Stimulated activated CD4-positive, alpha-beta T cell treated with anti-CD3 and anti-CD28 coated beads, Interleukin-12 subunit alpha, Interleukin-12 subunit beta, amount 100 ng/mL, for 24 hours (primary cell): ENCODE measurements around the gene NINJ2.

Experiments
- DNase-seq, 2 experiments: peaks; one replicate each; pipeline ENCODE4 v3.0.0-alpha.2; 2020; ENCODE audit warnings: low read depth in 2 of 2

NINJ2 gene

GRCh38 chr12:673849-674248 is 10.6 kb upstream of the NINJ2 start:
- no peak for DNase-seq

- no peak for DNase-seq
These were observed 6.3 kb upstream of the NINJ2 start for GRCh38 chr12:669576-669945.

DNA sequence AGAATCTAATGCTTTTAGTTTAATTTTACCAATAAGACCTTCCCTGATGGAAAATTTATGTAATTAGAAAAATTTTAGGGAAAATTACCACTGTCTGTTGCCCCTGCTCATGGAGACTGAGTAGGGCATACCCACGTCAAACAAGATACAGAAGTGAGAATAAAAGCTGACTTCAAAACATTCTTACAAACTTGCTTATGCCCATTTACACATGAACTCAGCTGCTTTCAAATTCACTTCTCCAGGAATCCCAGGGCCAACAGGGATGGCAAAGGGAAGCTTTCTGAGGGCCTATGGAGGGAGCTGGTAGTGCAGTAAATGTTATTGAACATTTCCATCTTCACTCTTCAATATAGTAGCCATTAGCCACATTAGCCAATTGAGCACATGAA is 4.8 kb upstream of the NINJ2 start:
- DNase-seq: no peak

DNA sequence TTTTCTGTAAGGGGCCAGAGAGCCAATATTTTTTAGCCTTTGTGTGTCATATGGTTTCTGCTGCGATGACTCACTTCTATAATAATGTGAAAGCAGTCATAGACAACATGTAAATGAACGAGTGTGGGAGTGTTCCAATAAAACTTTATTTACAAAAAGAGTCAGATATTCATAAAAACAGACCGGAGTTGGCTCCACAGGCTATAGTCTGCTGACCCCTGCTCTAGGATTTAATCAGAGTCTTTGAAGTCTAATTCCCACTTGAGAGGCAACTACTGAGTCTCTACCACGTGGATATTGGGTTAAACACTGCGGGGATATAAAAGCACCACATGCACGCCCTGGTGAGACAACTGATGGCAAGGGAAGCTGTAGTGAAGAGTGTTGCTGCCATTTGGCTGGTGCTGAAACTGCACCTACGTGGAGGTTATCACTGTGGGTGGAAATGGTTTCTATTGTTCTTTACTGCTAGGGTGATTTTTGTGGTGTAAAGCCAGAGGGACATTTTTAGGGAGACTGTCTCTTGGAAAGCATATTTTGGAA is 3.6 kb upstream of the NINJ2 start:
- DNase-seq: peak in 1 of 2 experiments; percentile 17

DNA sequence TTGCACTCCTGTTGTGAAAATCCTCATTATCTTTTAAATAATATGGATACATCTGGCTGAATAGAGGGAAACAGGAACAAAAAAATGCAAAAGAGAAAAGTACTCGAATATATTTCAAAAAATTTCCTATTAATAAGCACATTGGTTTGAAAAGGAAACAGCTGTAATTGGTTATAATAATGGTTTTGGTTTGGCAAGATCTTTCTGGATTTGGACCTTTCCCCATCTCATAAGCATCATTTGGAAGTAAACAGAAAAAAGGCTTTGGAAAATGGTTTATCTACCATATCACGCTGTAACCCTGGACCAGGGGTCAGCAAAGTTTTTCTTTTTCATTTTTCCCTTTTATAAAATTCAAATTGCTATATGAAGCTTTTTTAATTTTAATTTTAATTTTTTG is 2.8 kb upstream of the NINJ2 start:
- no peak for DNase-seq

- DNase-seq: no peak
These were observed 1.5 kb upstream of the NINJ2 start for GRCh38 chr12:664779-665092.

- DNase-seq: no peak
These were observed 982 bp upstream of the NINJ2 start for GRCh38 chr12:664075-664778.

DNA sequence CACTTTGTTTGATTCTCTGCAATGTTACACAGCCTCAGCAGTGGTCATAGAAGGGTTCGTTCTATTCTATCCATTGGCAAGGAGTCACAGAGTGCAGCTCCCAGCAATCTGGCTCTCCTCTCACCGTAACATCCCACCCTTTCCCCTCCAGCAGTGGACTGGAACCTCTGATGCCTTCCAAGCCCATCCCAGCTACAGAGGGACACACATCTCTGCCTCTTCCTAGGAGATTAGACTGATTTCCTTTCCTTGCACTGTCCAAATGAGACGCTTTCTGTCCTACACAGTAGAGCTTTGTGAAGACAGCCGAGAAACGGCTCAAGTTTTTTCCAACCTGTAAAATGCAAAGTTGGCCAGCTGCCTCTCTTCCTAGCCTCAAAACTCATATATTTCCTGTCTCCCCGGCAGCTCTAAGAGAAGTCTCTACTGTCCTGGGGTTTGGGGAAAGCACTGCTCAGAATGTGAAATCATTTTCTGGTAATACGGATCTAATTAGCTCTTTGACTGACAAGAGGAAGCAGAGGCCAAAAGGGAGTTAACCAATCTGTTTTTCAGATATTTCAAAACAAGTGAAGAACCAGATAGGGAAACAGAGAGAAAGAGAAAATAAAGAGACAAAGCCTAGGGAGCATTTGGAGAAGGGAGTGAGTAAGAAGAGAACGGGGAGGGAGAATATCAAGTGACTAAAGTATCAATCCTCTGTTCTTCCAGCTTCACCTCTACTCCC is 516 bp downstream of the NINJ2 start:
- DNase-seq: no peak

- DNase-seq: no peak
These were observed 1.3 kb downstream of the NINJ2 start for GRCh38 chr12:661720-662486.

GRCh38 chr12:659090-659683 is 4.1 kb downstream of the NINJ2 start:
- no peak for DNase-seq

GRCh38 chr12:650983-651382 is 12.3 kb downstream of the NINJ2 start:
- no peak for DNase-seq

GRCh38 chr12:647385-648085 is 15.7 kb downstream of the NINJ2 start:
- DNase-seq: no peak

- no peak for DNase-seq
These were observed 16.5 kb downstream of the NINJ2 start for GRCh38 chr12:646442-647384.

- no peak for DNase-seq
These were observed 17.6 kb downstream of the NINJ2 start for GRCh38 chr12:645563-646071.

DNA sequence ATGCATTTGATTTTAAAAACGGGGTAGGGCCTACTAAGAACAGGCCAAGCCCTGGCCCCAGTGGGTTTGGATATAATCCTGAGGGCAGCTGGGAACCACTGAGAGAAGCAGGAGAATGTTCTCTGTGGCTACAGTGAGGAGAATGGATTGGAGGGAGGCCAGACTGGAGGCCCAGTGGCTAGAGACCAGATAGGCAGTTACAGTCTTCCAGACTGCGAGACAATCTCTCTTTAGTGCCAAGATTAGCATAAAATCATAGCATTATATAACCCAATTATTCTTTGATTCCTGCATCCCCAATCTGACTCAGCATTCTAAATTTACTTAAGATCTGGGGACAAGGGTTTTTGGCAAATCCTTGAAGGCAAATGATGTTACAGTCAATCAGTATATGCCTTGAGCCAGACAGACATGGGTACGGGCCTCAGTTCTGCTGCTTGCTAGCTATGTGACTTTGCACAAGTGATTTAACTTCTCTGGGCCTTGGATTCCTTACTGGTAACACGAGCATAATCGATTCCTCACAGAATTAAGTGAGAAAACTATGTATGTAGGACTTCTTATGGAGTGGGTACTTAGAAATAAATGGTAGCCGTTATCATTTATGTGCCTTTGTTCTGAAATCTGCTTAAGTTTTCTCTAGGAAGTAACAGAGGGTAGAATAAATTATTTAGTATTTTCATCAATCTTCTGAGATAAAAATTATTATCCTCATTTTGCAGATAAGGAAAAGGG is 18.3 kb downstream of the NINJ2 start:
- DNase-seq: no peak

DNA sequence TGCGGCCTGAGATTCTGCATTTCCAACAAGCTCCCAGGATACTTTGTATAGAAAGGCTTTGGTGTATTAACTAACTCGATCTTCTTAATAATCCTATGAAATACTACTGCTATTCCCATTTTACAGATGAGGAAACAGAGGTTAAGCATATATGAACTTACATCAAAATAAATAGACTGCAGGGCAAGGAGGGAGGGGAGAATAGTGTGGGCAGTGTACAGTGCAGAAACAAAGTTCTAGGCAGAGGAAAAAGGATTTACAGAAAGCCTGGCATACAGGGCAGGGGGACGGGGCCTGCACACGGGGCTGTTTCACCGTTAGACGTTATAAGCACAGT is 19.0 kb downstream of the NINJ2 start:
- no peak for DNase-seq

DNA sequence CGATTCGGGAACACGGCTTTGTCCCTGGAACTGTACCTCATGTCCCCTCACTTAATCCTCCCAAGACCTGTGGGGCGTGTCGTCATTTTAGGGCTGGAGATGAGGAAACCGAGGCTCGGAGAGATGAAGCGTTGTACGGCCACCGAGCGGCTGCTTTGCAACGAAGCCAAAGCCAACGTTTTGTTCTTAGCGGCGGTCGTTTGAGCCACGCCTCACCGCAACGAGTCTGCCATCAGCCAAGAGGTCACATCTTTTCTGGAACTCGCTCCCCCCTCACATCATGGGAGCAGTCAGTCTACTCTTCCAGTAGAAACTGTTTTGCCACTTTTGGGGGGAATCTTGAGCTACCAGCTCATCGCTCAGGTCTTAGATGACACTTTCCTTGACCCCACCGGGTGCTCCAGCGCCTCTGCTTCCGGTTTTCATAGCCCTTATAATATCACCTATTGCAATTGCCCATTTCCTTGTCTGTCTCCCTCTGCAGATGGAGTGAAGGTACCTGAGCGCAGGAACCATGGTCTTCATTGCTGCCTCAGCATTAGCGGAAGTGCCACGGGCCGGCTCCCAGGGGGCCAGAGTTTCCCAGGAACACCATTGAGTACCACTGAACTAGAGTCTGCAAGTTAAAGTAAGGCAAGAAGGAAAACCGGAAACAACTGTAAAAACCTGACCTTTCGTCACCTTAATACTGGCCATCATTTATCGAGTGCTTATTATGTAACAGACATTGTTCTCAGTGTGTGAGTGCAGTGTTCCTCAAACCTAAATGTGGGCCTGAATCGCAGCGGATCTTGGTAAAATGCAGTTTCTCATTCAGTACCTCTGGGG is 19.6 kb downstream of the NINJ2 start:
- no peak for DNase-seq

DNA sequence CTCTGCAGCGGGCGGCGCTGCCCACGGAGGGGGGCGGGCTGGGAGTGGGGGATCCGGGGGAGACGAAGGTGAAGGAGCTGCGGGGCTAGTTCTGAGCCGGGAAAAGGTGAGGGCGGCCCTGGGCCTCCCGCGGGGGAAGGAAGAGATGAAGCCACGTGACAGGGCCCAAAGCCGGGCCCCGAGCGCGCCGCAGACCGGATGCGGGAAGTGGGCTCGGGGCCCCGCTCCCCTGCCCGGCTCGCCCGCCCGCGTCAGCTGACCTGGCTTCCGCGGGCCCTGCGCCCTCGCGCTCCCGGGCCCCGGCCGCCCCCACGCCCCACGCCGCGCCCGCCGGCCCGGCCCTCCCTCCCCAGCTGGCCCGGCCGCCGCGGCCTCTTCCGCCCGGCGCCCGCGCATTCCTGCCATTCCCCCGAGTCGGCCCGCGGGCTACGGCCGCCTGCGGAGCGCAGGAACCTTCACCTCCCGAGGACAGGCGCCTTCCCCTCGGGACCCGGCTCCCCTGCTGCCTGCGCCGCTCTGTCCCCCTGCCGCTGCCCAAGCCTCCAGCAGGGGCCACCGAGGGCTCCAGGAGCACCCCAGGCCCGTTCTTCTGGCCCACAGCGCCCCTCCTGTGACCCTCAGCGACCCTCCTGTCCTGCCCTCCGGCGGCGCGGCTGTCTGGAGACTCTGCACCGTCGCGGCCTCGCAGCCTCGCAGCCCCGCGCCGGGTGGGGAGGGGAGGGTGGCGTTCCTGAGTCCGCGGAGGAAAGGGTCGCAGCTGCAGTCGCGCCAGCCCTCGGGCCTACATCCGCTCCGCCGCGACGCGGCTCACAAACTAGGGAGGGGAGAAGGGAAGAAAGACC is 20.4 kb downstream of the NINJ2 start:
- DNase-seq: peak; percentile 38 to 61
